ENCODE measurements around the gene ADARB2. TPM values are rescaled to one million over a fixed set of nuclear protein-coding genes. Genes with fewer than 3 reads are reported as not detected.

Gene ADARB2
- total and polyA plus RNA-seq, 8 donors, result 0.41 to 0.92 (median 0.76) TPM

- no peak overlapping the region for H3K27ac ChIP-seq
- no peak for ATAC-seq
- no peaks in the 10 kb centered on the region for H3K4me1 ChIP-seq
- TF ChIP-seq, protein P1, sequence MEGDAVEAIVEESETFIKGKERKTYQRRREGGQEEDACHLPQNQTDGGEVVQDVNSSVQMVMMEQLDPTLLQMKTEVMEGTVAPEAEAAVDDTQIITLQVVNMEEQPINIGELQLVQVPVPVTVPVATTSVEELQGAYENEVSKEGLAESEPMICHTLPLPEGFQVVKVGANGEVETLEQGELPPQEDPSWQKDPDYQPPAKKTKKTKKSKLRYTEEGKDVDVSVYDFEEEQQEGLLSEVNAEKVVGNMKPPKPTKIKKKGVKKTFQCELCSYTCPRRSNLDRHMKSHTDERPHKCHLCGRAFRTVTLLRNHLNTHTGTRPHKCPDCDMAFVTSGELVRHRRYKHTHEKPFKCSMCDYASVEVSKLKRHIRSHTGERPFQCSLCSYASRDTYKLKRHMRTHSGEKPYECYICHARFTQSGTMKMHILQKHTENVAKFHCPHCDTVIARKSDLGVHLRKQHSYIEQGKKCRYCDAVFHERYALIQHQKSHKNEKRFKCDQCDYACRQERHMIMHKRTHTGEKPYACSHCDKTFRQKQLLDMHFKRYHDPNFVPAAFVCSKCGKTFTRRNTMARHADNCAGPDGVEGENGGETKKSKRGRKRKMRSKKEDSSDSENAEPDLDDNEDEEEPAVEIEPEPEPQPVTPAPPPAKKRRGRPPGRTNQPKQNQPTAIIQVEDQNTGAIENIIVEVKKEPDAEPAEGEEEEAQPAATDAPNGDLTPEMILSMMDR (IDR thresholded peaks at IDR 0.05), result no peak
- intact Hi-C loops (cut with DNase I), result no loop called here
- H3K9me3 ChIP-seq, result no peaks in the 10 kb centered on the region
- no peak for DNase-seq
- H3K4me3 ChIP-seq, result no peak overlapping the region
- no peaks in the 10 kb centered on the region for H3K36me3 ChIP-seq
- peaks cover 0 to 15% of the 10 kb centered on the region in 2 donors for H3K27me3 ChIP-seq
These were observed 103.5 kb downstream of the ADARB2 start for GRCh38 chr10:1633783-1634182.

DNA sequence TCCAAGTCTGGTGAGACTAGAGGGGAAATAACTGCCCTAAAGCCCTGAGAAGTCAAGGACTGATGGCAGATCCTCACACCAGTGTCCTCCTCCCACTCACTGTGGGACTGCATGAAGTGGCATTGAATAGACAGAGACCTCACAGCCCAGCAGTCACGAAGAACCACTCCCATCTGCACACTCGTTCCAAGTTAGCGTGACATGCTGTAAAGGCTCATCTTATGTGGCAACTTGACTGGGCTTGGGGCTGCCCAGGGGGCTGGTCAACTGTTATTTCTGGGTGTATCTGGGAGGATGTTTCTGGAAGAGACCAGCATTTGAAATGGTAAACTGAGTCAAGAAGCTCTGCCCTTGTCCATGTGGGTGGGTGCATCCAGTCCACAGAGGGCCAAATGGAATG lies 104.7 kb downstream of the ADARB2 start:
- H3K9me3 ChIP-seq, result no peaks in the 10 kb centered on the region
- ATAC-seq (no peak), DNase-seq (no peak)
- no peak overlapping the region for H3K4me3 ChIP-seq
- H3K27ac ChIP-seq, result no peak overlapping the region
- H3K4me1 ChIP-seq, result no peaks in the 10 kb centered on the region
- intact Hi-C loops (cut with DNase I), result no loop called here
- H3K36me3 ChIP-seq, result no peaks in the 10 kb centered on the region
- TF ChIP-seq, protein P1 (IDR thresholded peaks at IDR 0.05), result no peak
- H3K27me3 ChIP-seq, result peaks cover 0 to 15% of the 10 kb centered on the region in 2 donors

DNA sequence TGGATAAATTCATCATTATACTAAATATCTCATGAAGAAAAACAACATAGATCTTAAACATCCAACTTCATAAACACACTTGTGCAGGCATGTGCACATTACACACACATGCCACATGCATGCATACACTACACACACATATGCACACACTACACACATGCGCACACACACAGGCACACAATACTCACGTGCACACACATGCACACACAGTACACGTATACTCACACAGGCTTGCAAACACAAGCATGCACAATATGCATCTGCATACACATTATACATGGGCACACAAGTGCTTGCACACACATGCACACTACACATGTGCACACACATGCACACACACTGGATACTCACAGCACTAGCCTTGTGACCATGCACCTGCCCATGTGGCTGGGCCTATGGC lies 105.2 kb downstream of the ADARB2 start:
- Histone ChIP-seq H3K36me3 (no peaks in the 10 kb centered on the region), H3K27ac (no peak overlapping the region), H3K4me1 (no peaks in the 10 kb centered on the region), H3K9me3 (no peaks in the 10 kb centered on the region), H3K27me3 (peaks cover 0 to 15% of the 10 kb centered on the region in 2 donors), H3K4me3 (no peak overlapping the region)
- ATAC-seq (no peak), DNase-seq (no peak)
- TF ChIP-seq, protein P1 (IDR thresholded peaks at IDR 0.05), result no peak
- intact Hi-C loops (cut with DNase I), result no loop called here

DNA sequence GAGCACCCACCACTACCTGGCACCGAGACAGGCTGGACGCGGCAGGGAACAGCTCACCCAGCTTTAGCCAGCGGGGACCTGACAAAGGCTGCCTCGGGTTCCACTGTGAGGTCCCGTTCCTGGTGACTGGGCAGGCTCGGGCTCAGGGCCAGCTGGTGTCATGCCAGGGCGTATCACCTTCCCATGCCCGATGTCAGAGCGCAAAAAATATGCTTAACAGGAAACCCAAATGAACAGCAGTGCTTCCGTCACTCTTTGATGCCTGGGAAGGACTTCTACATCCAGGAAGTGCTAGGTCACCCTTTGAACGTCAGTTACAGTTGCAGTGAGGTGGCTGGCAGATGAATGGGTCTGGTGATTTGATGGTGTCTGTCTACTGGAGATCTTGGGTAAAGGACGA lies 106.0 kb downstream of the ADARB2 start:
- ATAC-seq, result no peak
- DNase-seq, result no peak
- intact Hi-C loops (cut with DNase I), result no loop called here
- H3K27ac ChIP-seq, result no peak overlapping the region
- H3K36me3 ChIP-seq, result no peaks in the 10 kb centered on the region
- H3K4me1 ChIP-seq, result no peaks in the 10 kb centered on the region
- TF ChIP-seq, protein P1 (IDR thresholded peaks at IDR 0.05), result no peak
- H3K27me3 ChIP-seq, result peaks cover 0 to 13% of the 10 kb centered on the region in 2 donors
- H3K9me3 ChIP-seq, result no peaks in the 10 kb centered on the region
- H3K4me3 ChIP-seq, result no peak overlapping the region

GRCh38 chr10:1630304-1630703 lies 107.0 kb downstream of the ADARB2 start:
- H3K9me3 ChIP-seq, result no peaks in the 10 kb centered on the region
- TF ChIP-seq, protein P1 (IDR thresholded peaks at IDR 0.05), result no peak
- no peak for ATAC-seq

More at GRCh38 chr10:1630304-1630703, 107.0 kb downstream of the ADARB2 start:
- intact Hi-C loops (cut with DNase I), result no loop called here
- Histone ChIP-seq H3K4me3 (no peak overlapping the region), H3K36me3 (no peaks in the 10 kb centered on the region), H3K27ac (no peak overlapping the region), H3K27me3 (peaks cover 0 to 3% of the 10 kb centered on the region in 2 donors), H3K4me1 (no peaks in the 10 kb centered on the region)
- DNase-seq, result no peak
